Stimulated activated CD8-positive, alpha-beta memory T cell treated with anti-CD3 and anti-CD28 coated beads, Interleukin-7, amount 100 ng/mL, for 4 hours (primary cell): ENCODE results near the gene C4orf36.
"Not testable (repeated sequence)": the region's sequence is repeated elsewhere in the genome, so short reads cannot be mapped to it uniquely, and the experiment has no call there.

Source experiments
- DNase-seq, 2 donors: peaks; one replicate each; pipeline ENCODE4 v3.0.0-alpha.2; 2020; ENCODE audit warnings: low read depth in 2 of 2

C4orf36 gene

GRCh38 chr4:86917212-86918039, 25.2 kb upstream of the C4orf36 start:
- no peak for DNase-seq

DNA sequence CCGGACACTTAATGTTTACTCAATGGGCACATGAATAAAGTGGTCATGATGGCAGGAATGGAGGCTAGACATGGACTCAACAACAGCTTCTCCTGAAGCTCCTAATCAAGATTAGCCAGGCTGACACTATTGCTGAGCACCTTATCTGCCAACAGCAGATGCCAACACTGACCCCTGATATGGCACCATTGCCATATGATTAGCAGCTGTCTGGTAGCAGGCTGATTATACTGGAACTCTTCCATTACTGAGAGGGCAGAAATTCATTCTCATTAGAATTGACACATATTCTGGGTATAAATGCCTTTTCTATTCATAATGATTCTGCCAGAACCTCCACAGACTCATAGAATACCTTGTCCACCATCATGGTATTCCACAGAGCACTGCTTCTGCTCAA, 24.2 kb upstream of the C4orf36 start:
- DNase-seq = no peak

- DNase-seq = no peak
Measured at GRCh38 chr4:86910820-86911684, 18.8 kb upstream of the C4orf36 start.

DNA sequence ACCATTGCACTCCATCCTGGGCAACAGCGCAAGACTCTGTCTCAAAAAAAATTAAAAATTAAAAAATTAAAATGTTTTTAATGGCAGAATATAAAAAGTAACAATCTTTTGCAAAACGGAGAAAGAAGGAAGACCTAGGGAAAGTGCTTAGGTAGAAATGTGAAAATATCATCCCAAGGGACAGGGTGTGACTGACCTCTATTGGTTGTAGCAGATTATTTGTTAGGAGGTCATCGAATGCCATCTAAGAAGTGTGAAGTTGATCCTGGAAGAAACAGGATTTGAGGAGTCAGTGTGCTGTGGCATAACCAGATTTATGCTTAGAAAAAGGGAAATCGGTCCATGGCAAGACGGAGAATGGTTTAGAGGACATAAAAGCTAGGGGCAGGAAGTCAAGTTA, 18.1 kb upstream of the C4orf36 start:
- DNase-seq = no peak

GRCh38 chr4:86909546-86910295, 17.5 kb upstream of the C4orf36 start:
- no peak for DNase-seq

DNA sequence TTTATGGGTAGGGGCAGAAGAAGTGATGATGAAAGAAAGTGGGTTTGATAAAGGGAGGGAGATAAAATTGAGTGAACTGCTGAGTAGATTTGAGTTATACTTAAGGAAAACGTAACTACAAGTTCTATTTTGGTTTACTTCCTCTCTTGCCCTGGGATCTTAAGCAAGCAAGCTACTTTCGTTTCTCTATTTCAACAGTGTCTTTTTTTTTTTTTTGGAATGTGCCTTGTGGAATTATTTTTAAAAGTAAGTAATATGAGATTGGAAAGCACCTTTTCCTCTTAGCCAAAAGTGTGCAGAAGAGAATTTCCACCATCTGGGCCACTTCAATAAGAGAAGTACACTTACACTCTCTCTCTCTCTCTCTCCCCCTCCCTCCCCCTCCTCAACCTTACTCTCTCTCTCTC, 16.0 kb upstream of the C4orf36 start:
- DNase-seq = no peak

GRCh38 chr4:86901864-86902263, 9.6 kb upstream of the C4orf36 start:
- no peak for DNase-seq

- DNase-seq = no peak
Measured at GRCh38 chr4:86898562-86898961, 6.3 kb upstream of the C4orf36 start.

GRCh38 chr4:86896596-86896995, 4.4 kb upstream of the C4orf36 start:
- DNase-seq = no peak

DNA sequence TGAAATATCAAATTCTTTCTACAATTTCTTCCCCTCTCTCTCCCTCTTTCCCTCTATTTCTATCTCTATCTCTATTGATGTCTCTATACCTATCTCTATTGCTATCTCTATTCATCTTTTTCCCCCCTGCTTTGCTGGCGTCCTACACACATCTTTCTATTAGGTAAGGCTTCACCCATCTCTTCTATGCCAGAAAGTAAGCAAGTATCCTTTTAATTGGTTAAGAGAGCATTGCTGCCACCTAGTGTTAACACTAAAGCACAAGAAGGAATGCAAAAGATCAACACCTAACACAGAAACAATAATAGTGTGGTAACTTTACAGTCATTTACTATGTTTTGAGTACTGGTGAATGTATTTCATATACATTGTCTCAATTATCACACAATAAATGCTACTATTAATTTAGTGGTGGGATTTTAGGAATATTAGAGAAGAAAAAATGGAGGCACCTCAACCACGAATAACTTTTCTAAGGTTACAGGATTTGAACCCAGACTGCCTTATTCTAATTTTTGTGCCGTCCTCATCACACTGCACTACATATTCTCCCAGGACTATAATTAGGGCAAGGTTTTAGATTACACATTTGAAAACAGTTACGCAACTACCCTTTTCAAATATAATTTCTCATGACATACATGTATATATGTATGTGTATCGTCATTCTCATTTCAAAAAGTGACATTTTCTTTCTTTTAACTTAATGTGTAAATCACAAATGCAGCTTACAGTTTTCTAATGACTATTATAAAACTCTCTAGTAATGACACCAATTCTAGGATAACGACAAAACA, 3.7 kb upstream of the C4orf36 start:
- DNase-seq = no peak

DNA sequence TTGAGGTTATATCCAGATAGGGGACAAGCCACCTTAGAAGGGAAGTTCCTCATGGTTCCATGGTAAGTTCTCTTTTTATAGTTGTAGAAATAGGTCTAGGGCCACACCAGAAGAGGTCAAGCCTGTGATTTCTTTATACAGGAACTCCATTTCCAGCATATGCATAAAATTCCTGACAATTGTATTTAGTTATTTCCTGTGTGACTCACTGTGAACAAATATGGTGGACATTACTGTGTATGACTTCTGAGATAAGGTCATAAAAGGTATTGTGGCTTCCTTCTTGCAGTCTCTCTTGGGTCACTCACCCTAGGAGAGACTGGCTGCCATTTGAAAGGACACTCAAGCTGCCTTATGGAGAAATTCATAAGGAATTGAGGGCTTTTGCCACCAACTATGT, 2.2 kb upstream of the C4orf36 start:
- DNase-seq = no peak

- no peak for DNase-seq
Measured at GRCh38 chr4:86893136-86893535, 914 bp upstream of the C4orf36 start.

DNA sequence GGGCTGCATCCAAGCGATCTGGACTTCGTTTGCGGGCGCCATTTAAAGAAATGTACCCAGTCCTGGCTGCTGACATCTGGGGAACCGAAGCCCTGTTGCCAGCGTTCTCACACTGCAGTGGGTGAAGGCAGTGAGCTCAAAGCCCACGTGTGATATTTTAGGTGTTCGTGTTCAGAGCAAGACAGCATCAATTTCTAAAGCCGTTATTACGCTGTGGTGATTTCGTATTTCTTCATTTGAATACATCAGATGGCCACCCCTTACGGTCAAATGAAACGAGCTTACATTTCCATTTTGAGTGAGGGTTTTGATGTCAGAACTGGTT, 376 bp upstream of the C4orf36 start:
- no peak for DNase-seq

GRCh38 chr4:86890790-86891189, 1.4 kb downstream of the C4orf36 start:
- no peak for DNase-seq

GRCh38 chr4:86879641-86880040, 12.6 kb downstream of the C4orf36 start:
- DNase-seq = no peak

DNA sequence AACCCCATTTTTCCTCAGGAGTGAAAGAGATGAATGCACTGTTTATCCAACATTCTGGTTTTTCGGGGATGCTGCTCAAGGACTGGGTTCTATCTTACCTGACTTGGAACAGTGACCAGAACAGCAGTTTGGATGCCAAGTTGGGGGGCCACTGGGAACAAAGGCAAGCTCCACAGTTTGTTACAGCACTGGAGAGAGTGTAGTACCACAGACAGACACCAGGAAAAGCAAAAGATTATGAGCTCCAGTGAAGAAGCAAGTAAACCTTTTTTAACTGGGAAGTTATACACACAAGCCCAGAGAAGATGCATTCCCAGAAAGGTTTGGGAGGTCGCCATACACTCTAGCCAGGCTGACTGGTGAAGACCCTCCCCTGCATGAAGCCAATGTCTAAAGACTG, 13.6 kb downstream of the C4orf36 start:
- DNase-seq = no peak

- DNase-seq = no peak
Measured at GRCh38 chr4:86876894-86877685, 15.1 kb downstream of the C4orf36 start.

GRCh38 chr4:86875436-86875835, 16.8 kb downstream of the C4orf36 start:
- DNase-seq = not testable (repeated sequence)

DNA sequence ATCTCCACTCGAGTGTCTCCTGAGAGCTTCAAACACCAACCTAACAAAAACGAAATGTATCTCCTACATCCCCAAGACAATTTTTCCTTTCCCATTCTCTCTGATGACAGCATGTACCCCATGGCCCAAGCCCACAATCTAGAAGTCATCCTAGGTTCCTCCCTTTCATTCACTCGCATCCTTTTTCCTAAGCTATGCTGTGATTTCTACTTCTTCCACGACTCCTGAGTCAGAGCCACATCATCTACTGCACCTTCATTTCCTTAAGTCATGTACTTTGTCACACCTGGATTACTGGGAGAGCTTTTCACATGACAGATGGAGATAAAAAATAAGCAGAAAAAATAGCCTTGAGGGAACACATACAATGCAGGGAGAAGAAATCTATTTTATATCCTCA, 20.1 kb downstream of the C4orf36 start:
- no peak for DNase-seq

- DNase-seq = no peak
Measured at GRCh38 chr4:86870442-86871069, 21.7 kb downstream of the C4orf36 start.
